ENCODE measurements around the gene ZSWIM3.

DNA sequence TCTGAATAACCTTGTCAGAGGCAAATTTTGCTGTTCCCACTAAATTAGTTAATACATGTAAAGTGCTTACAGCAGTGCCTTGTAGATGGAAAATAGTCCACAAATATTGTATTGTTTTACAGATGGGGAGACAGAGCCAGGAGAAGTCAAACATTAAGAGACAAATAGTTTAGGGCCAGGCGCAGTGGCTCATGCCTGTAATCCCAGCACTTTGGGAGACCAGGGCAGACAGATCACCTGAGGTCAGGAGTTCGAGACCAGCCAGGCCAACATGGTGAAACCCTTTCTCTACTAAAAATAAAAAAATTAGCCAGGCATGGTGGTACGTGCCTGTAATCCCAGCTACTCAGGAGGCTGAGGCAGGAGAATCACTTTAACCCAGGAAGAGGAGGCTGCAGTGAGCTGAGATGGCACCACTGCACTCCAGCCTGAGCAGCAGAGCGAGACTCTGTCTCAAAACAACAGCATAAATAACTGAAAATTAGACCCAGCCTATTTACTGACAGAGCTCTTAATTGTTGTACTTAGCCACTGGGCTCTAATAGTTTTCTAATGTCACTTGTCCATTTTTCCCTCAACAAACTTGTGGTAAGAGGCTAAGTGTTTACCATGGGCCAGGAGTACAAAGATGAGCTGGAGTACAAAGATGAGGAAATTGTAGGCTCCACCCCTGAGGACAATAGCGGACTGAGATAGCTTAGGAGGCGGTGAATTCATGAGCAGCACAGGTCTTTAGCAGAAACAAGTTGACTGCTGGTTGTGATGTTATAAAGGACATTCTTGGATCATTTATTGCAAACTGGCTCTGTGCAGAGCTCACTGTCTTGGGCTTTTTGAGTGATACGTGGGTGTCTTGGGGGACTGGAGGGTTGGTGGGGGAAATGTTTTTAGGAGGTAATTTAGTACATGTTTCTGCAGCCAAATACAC, 6.4 kb downstream of the ZSWIM3 start:
- TF ChIP-seq CTCF (IDR thresholded peaks at IDR 0.05) (no peak), POLR2A (IDR thresholded peaks at IDR 0.05) (no peak), POLR2AphosphoS5 (IDR thresholded peaks at IDR 0.05) (no peak), EP300 (IDR thresholded peaks at IDR 0.05; ENCODE audit: low read depth) (no peak)
